NCI-H526 (cell line): ENCODE measurements around the gene VCAN.
"Not testable (repeated sequence)": the region's sequence is repeated elsewhere in the genome, so short reads cannot be mapped to it uniquely, and the experiment has no call there.

ENCODE experiments used
- DNase-seq, 2 experiments: peaks; one replicate each; lab custom pipeline; 2025; lab: John Stamatoyannopoulos, UW

The VCAN gene

DNA sequence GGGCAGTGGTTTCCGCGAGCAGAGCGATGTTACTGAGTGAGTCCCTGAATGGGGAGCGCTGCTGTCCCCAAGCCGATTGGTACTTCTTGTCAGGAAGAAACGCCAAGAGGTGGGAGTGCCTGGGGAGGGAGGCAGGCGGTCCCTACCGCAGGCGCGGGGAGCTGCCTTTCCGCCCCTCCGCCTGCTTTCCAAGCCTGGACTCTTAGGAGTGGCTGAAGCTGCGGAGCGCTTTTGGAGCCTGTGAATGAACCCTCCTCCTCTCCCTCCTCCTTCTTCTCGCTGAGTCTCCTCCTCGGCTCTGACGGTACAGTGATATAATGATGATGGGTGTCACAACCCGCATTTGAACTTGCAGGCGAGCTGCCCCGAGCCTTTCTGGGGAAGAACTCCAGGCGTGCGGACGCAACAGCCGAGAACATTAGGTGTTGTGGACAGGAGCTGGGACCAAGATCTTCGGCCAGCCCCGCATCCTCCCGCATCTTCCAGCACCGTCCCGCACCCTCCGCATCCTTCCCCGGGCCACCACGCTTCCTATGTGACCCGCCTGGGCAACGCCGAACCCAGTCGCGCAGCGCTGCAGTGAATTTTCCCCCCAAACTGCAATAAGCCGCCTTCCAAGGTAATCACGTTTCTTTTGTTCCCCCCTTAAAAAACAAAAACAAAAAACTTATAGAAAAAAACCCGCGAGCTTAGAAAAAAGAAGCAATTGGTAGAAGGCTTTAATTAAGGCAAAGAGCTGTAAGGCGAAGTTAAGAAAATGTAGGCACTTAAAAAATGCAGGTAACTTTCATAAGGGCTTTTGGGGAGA, at the start of gene VCAN:
Gene VCAN (plus strand): TSS at position 340 of the 808 bp plus-strand sequence. CDS start 11,775 bp downstream, outside the sequence.
- no peak for DNase-seq

DNA sequence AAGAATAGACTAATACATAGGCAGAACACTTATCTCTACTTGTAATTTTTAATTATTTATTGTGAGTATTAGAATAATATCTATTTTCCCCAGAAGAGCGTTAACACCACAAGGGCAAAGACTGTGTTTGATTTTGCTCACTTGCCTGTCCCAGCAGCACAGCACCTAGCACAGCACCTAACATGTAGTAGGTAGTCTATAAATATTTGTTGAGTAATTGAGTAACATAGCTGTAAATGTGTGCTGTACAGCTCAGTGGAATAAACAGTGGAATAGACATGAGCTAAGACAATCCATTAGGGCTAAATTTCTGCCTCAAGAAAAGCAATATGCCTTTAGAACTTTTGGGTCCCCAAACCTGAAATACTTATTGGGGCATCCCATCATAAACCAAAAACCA, 49.3 kb upstream of the VCAN start:
- DNase-seq: no peak

- no peak for DNase-seq
These were observed 44.7 kb upstream of the VCAN start for GRCh38 chr5:83426855-83427254.

DNA sequence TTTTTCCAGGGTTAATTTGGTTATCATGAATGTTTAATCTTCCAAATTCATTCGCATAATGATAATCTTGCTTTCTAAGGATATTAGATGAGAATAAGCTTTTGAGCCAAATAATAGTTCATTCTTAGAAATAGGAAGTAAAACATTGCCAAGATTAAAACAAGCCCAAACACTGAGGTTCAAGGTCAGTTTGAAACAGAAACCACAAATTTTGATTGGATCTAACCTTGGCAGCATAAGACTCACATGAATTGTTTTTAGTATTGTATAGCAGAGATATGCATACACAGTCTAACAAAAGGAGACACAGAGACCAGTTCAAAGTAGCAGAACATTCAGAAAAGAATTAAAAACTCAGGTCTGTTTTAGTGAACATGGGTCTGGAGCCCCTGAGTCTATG, 43.4 kb upstream of the VCAN start:
- DNase-seq: no peak

DNA sequence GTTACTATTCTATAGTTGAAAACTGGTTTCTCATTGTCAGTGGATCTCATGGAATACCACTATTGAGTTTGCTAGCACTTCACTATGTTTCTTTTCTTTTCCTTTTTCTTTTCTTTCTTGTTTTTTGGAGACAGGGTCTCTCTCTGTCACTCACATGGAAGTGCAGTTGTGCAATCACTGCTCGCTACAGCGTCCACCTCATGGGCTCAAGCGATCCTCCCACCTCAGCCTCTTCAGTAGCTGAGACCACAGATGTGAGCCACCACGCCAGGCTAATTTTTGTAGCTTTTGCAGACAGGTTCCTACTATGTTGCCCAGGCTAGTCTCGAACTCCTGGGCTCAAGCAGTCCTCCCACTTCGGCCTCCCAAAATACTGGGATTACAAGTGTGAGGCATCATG, 42.7 kb upstream of the VCAN start:
- DNase-seq: no peak

GRCh38 chr5:83430130-83431010, 41.2 kb upstream of the VCAN start:
- DNase-seq: peak in 1 of 2 experiments; percentile 67

GRCh38 chr5:83433891-83434290, 37.7 kb upstream of the VCAN start:
- DNase-seq: no peak

GRCh38 chr5:83434946-83435345, 36.6 kb upstream of the VCAN start:
- DNase-seq: no peak

DNA sequence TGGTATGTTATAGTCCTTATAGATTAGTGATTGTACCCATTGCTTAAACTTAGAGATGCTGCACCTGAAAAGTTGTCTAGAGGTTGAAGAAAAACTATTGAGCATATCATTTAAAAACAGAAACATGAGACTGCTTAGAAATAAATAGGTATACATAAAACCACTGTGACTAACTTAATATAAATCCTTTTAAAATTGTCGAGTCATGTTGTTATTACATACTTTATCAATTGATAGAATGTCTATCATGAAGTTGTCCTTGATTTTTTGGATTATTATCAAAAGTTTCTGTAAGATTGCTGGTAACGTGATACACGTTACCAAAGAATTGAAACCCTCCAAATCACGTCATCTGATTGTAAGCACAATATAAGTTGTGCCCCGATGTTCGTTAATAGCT, 35.3 kb upstream of the VCAN start:
- no peak for DNase-seq

DNA sequence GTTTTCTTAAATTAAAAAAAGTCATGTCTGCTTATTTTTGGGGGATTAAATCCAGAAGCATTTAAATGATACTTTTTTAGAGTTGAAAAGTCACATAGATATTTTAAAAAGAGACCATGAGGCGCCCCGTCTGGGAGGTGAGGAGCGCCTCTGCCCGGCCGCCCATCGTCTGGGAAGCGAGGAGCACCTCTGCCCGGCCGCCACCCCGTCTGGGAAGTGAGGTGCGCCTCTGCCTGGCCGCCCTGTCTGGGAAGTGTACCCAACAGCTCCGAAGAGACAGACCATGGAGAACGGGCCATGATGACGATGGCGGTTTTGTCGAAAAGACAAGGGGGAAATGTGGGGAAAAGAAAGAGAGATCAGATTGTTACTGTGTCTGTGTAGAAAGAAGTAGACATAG, 33.8 kb upstream of the VCAN start:
- not testable (repeated sequence) for DNase-seq

- DNase-seq: no peak
These were observed 30.7 kb upstream of the VCAN start for GRCh38 chr5:83440826-83441225.

DNA sequence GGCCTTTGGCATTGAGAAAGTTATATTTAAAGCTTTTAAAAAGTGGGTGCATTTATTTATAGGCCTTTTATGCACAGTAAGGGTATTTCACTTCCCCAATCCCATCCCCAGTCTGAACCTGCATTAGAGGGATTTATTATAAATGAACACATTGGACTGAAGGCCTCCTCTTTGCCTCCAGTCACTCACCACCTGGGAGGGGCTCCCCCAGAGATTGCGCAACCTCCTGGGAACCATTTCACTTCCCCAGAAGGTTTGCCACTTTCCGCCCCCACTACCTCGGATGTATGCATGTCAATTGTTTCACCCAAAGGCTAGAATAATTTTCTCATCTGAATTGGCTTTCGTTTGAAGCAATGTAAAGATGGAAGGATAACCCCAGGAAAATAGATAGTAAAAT, 29.8 kb upstream of the VCAN start:
- DNase-seq: no peak

GRCh38 chr5:83443534-83443933, 28.0 kb upstream of the VCAN start:
- no peak for DNase-seq

GRCh38 chr5:83444445-83444844, 27.1 kb upstream of the VCAN start:
- no peak for DNase-seq

DNA sequence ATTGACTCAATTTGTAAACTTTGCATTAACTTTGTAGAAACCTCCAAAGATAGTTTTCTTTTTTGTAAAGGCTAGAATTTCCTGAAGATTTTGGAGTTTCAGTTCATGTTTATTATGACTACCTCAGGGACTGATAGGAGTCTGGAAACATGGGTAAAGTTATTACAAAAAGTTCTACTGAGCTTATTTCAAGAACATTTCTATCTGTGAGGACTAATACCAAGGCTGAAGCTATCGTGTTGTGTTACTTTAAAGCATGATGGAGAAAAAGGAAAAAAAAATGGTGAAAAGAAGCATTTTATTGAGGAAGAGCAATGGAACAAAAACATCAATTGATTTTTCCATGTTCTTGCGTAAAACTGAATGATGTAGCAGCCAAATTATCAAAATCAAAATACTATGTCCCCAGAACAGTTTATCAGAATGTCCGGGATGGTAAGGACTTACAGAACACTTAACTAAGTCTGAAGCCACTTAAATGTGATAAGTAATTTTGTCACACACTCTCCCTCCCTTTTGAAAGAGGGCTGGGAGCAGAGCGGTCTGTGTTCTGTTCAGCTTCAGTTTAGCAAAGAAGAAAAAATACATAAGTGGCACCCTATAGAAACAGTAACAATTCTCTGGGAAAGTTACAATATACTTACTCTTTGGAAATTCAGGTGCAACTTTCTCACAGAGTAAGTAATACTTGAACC, 25.1 kb upstream of the VCAN start:
- no peak for DNase-seq

GRCh38 chr5:83447533-83447932, 24.0 kb upstream of the VCAN start:
- no peak for DNase-seq

- no peak for DNase-seq
These were observed 21.2 kb upstream of the VCAN start for GRCh38 chr5:83450183-83450966.

- DNase-seq: no peak
These were observed 20.6 kb upstream of the VCAN start for GRCh38 chr5:83450967-83451248.

DNA sequence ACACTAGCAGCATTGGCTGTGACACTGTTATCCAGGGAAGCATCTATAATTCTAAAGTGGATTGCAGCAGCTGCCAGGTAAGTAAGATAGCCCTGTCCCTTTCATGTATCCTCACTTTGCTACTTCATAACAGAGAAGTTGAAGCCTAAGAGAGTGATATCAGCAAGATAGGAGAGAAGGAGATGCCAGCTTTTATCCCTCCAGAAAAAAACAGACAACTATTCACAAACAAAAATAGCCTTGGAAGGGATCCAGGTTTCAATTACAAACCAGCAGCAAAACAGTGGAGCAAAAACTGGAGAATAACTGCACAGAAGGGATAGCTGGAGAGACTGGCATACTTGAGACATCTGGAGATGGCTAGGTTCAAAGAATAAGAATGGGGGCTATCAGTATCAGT, 19.6 kb upstream of the VCAN start:
- no peak for DNase-seq

- DNase-seq: no peak
These were observed 17.6 kb upstream of the VCAN start for GRCh38 chr5:83453937-83454336.

DNA sequence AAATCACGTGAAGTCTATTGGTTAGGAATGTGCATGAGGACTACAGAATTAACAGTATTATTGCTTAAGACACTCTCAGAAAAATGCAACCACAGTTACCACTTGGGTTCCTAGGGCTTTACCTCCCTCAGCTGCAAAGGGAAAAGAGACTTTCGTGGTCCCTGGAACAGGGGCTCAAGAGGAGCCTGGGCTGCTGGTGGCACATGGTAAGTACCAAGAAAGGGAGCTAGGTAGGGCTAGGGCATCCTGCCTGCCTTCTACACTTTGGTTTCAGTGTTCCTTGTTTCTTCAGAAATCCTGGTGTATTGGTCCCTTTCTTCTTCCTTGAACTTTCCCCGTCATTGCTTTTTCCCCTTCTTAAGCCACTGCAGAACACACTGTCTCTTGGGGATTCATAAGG, 7.3 kb upstream of the VCAN start:
- no peak for DNase-seq
